Astrocyte (in vitro differentiated cells and primary cell): ENCODE results near the gene IGFN1.

ENCODE experiments used
- EZH2 ChIP-seq: IDR thresholded peaks from 2 replicates; pipeline ENCODE4 v1.6.1; 2012; ENCODE audit warnings: mild to moderate bottlenecking, low read length, inconsistent platforms; ENCODE audit not compliant: insufficient read depth
- TF ChIP-seq, protein P1 (sequence below): IDR thresholded peaks from 2 replicates; pipeline ENCODE4 v1.5.1; 2011; ENCODE audit warnings: low read depth, mild to moderate bottlenecking, inconsistent platforms, low read length, moderate library complexity; ENCODE audit not compliant: insufficient read depth

DNA sequence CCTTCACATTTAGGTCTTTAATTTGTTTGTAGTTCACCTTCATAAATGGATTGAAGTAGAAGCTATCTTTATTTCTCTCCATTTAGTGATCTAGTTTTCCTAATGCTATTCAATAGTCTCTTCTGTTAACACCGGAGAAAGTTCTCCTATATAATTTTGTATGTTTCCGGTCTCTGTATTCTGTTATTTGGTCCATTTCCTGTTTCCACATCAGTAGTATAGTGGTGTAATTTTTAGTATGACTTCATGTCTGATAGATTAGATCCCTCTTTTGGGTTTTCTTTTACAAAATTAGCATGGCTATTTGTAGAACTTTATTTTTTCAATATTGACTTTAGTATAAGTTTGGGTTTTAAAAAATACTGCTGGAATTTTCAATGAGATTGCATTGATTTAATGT is 51.1 kb downstream of the IGFN1 start:
- TF ChIP-seq, protein P1, sequence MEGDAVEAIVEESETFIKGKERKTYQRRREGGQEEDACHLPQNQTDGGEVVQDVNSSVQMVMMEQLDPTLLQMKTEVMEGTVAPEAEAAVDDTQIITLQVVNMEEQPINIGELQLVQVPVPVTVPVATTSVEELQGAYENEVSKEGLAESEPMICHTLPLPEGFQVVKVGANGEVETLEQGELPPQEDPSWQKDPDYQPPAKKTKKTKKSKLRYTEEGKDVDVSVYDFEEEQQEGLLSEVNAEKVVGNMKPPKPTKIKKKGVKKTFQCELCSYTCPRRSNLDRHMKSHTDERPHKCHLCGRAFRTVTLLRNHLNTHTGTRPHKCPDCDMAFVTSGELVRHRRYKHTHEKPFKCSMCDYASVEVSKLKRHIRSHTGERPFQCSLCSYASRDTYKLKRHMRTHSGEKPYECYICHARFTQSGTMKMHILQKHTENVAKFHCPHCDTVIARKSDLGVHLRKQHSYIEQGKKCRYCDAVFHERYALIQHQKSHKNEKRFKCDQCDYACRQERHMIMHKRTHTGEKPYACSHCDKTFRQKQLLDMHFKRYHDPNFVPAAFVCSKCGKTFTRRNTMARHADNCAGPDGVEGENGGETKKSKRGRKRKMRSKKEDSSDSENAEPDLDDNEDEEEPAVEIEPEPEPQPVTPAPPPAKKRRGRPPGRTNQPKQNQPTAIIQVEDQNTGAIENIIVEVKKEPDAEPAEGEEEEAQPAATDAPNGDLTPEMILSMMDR = no peak
- no peak for TF ChIP-seq EZH2
